Measurements from ENCODE around the gene PDE4A.

DNA sequence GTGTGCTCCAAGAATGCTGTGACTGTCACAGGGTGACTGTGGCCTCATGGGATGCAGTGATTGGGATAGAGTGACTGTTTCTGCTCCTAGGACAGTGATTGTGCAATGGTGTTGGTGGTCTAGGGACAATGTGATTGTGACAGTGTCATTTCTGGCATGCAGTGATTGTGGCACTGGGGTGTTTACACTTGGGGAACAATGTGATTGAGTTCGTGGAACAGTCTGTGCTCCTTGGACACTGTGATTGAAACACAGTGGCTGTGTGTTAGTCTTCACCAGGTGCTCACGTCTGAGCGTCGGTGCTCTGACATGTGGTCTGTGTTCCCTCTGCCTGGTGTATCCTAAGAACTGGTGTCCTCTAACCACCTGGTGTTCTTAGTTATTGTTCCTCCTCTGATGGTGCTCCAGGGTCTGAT lies 1.7 kb downstream of the PDE4A start:
- no peak for TF ChIP-seq EZH2 (IDR thresholded peaks at IDR 0.05; ENCODE audit: low read length, unreplicated experiment)
- TF ChIP-seq, protein P1, sequence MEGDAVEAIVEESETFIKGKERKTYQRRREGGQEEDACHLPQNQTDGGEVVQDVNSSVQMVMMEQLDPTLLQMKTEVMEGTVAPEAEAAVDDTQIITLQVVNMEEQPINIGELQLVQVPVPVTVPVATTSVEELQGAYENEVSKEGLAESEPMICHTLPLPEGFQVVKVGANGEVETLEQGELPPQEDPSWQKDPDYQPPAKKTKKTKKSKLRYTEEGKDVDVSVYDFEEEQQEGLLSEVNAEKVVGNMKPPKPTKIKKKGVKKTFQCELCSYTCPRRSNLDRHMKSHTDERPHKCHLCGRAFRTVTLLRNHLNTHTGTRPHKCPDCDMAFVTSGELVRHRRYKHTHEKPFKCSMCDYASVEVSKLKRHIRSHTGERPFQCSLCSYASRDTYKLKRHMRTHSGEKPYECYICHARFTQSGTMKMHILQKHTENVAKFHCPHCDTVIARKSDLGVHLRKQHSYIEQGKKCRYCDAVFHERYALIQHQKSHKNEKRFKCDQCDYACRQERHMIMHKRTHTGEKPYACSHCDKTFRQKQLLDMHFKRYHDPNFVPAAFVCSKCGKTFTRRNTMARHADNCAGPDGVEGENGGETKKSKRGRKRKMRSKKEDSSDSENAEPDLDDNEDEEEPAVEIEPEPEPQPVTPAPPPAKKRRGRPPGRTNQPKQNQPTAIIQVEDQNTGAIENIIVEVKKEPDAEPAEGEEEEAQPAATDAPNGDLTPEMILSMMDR (conservative IDR thresholded peaks at IDR 0.05; ENCODE audit: low read depth, low read length) = no peak
- TF ChIP-seq EZH2phosphoT487 (IDR thresholded peaks at IDR 0.05; ENCODE audit: borderline replicate concordance, low read length) = no peak
